Heart left ventricle (tissue), 16 donors: ENCODE measurements around the gene RBM38. TPM values are rescaled to one million over a fixed set of nuclear protein-coding genes. Genes with fewer than 3 reads are reported as not detected.
A peak's percentile ranks its signal among the peaks of the same experiment; 100 is the strongest.

Experiments
- ATAC-seq, 4 donors: fragments of 200-7000 bp; cut with Tn5 transposase; one replicate each; pipeline ENCODE4 v1.9.1; 2020 to 2022; ENCODE audit warnings: moderate library complexity in 4 of 4, mild to moderate bottlenecking in 3 of 4, moderate number of reproducible peaks in 1 of 4
- DNase-seq, 5 donors: peaks; one replicate each; pipeline ENCODE4 v3.0.0-alpha.2; 2020
- H3K27ac ChIP-seq, 12 donors: fragments of 200-600 bp; sonication (generic) in 4 of 12; one replicate each; pipeline versions ENCODE4 v1.5.0 to v1.8.0; 2016 to 2022; ENCODE audit warnings: mild to moderate bottlenecking in 2 of 12
- H3K27me3 ChIP-seq, 9 donors: fragments of 200-600 bp; sonication (generic) in 2 of 9; one replicate each; pipeline versions ENCODE4 v1.5.1 to v1.8.0; 2016 to 2022; ENCODE audit warnings: mild to moderate bottlenecking in 3 of 9
- H3K36me3 ChIP-seq, 9 donors: fragments of 200-600 bp; sonication (generic) in 2 of 9; one replicate each; pipeline versions ENCODE4 v1.5.0 to v1.8.0; 2018 to 2022; ENCODE audit warnings: mild to moderate bottlenecking in 2 of 9
- H3K4me1 ChIP-seq, 12 donors: fragments of 200-600 bp; sonication (generic) in 4 of 12; one replicate each; pipeline versions ENCODE4 v1.5.0 to v1.8.0; 2016 to 2022; ENCODE audit warnings: mild to moderate bottlenecking in 3 of 12
- H3K4me3 ChIP-seq, 12 donors: fragments of 200-600 bp; sonication (generic) in 4 of 12; one replicate each; pipeline versions ENCODE4 v1.5.0 to v1.8.0; 2017 to 2022; ENCODE audit warnings: mild to moderate bottlenecking in 9 of 12, moderate library complexity in 4 of 12
- H3K9me3 ChIP-seq, 12 donors: fragments of 200-600 bp; sonication (generic) in 4 of 12; one replicate each; pipeline versions ENCODE4 v1.5.0 to v1.8.0; 2016 to 2022; ENCODE audit warnings: mild to moderate bottlenecking in 1 of 12
- CTCF ChIP-seq, 12 donors: fragments of 200-600 bp; sonication (generic) in 4 of 12; IDR thresholded peaks; one replicate each; pipeline versions ENCODE4 v1.5.0 to v1.8.0; 2018 to 2022; ENCODE audit warnings: antibody characterized with exemption in 12 of 12, mild to moderate bottlenecking in 5 of 12
- POLR2A ChIP-seq, 2 donors: fragments of 450-650 bp; IDR thresholded peaks; one replicate each; pipeline ENCODE4 v1.6.1; 2017; ENCODE audit warnings: antibody characterized with exemption in 2 of 2, mild to moderate bottlenecking in 2 of 2, moderate library complexity in 2 of 2
- WGBS, 4 donors: extraction: QIAGEN DNeasy Blood & Tissue Kit in 2 of 4; methylation state at CpG; one replicate each; pipeline versions ENCODE4 v1.1.5 to v1.1.7; 2013 to 2018; 5-methylcytosine and 5-hydroxymethylcytosine counted together
- intact Hi-C, 10 donors: fragments of 100-400 bp; cut with DNase I; formaldehyde crosslinking; loops; one replicate each; pipeline versions ENCODE4 v1.11.1 to v1.14.2; 2022
- polyA plus RNA-seq, 2 donors: library from polyadenylated mRNA; stranded (reverse); fragments of 200-250 nt; gene quantifications; one replicate each; pipeline ENCODE4 v1.2.3, GENCODE V29; 2013
- total RNA-seq, 9 donors: library from RNA; depleted of rRNA in 2 of 9; stranded (reverse); fragments of >200 nt in 2 of 9; fragmentation: NEBNext Ultra II Directional in 3 of 9; extraction: Animal tissue kit (Norgen Biotek cat#: 25700) in 3 of 9; gene quantifications; one replicate each; pipeline versions ENCODE4 v1.1.0 to v1.2.4, GENCODE V29; 2016 to 2023
- donor health status: ischemic (EF 13 %, LVEDD 7.1; RV severe dilation, severe dysfunction).
- donor health status: healthy with polysubstance abuse.
- donor health status: DM: no; HTN: yes; CAD: no.
- donor health status: DM: no; HTN: no; CAD: no.
- donor health status: ischemic (EF 25% LVEDD 6.9; RV normal size, moderate dysfunction).
- donor health status: ischemic (EF 25% LVEDD 5.7; RV mildly dilated, moderate dysfunction).
- donor health status: healthy.
- donor health status: DM: yes; HTN: yes; CAD: no.
- donor health status: ischemic (EF 35%, LVEDD 5.7; RV mildly dilated, moderate dysfunction).
- donor health status: nonischemic (EF 11% LVEDD 7.7; RV severe dilation, severe dysfunction).
- donor health status: DM: yes; HTN: yes; CAD: no.
- donor health status: PGD.
- donor health status: ischemic (EF 29% LVEDD 5.4; RV normal size, mild dysfunction).
- donor health status: nonischemic (EF 23%, LVEDD 6.1; RV moderate dilation, normal function).

RBM38 gene
- total and polyA plus RNA-seq, 11 donors: 45.6 to 112 (median 68.5) TPM

GRCh38 chr20:57397693-57398108, 6.5 kb downstream of the RBM38 start:
- WGBS, 4 donors: 42 to 56% (median 46%) methylated on average over 13 of the region's 13 CpGs

GRCh38 chr20:57398231-57398821, 7.1 kb downstream of the RBM38 start:
- WGBS, 4 donors: 30 to 58% (median 37%) methylated on average over 12 to 27 of the region's 27 CpGs

More at GRCh38 chr20:57397693-57398108, 6.5 kb downstream of the RBM38 start:
- H3K36me3 ChIP-seq: peaks cover 0 to 75% (median 25%) of the 10 kb centered on the region in 9 donors
- peak overlapping the region in 2 of 12 donors; percentile 25 to 30 for H3K4me3 ChIP-seq
- H3K9me3 ChIP-seq: no peaks in the 10 kb centered on the region
- DNase-seq (peak in 3 of 5 donors; percentile 26 to 70 (median 34)), ATAC-seq (no peak)
- TF ChIP-seq POLR2A (IDR thresholded peaks at IDR 0.05): no peak
- TF ChIP-seq CTCF (IDR thresholded peaks at IDR 0.05): no peak
- intact Hi-C loops: loop anchor here in 6 of 10 donors (5.0 to 10.0 kb wide), 4 partner anchors 35 to 317 kb away; partner anchors contain the start of gene PMEPA1 (in 1 of the 6)
- H3K27ac ChIP-seq: peak overlapping the region in 8 of 12 donors; percentile 46 to 97 (median 57)
- H3K27me3 ChIP-seq: no peaks in the 10 kb centered on the region
- peaks cover 26 to 98% (median 80%) of the 10 kb centered on the region in 12 donors for H3K4me1 ChIP-seq

GRCh38 chr20:57398901-57399535, 7.8 kb downstream of the RBM38 start:
- ATAC-seq (no peak), DNase-seq (peak in 2 of 5 donors; percentile 20 to 23)
- H3K27me3 ChIP-seq: no peaks in the 10 kb centered on the region
- WGBS, 4 donors: 34 to 54% (median 47%) methylated on average over 12 to 13 of the region's 13 CpGs
- H3K4me1 ChIP-seq: peaks cover 26 to 94% (median 67%) of the 10 kb centered on the region in 12 donors
- TF ChIP-seq CTCF (IDR thresholded peaks at IDR 0.05) (no peak), POLR2A (IDR thresholded peaks at IDR 0.05) (no peak)
- peaks cover 0 to 77% (median 31%) of the 10 kb centered on the region in 9 donors for H3K36me3 ChIP-seq
- peak overlapping the region in 3 of 12 donors; percentile 13 to 30 (median 25) for H3K4me3 ChIP-seq
- H3K9me3 ChIP-seq: no peaks in the 10 kb centered on the region
- intact Hi-C loops: loop anchor here in 6 of 10 donors (5.0 to 10.0 kb wide), 4 partner anchors 33 to 316 kb away; partner anchors contain the start of gene PMEPA1 (in 1 of the 6)
- peak overlapping the region in 11 of 12 donors; percentile 35 to 97 (median 53) for H3K27ac ChIP-seq

More at GRCh38 chr20:57398231-57398821, 7.1 kb downstream of the RBM38 start:
- Histone ChIP-seq H3K27ac (peak overlapping the region in 10 of 12 donors; percentile 35 to 97 (median 54)), H3K27me3 (no peaks in the 10 kb centered on the region), H3K36me3 (peaks cover 0 to 77% (median 29%) of the 10 kb centered on the region in 9 donors), H3K9me3 (no peaks in the 10 kb centered on the region), H3K4me1 (peaks cover 26 to 98% (median 74%) of the 10 kb centered on the region in 12 donors), H3K4me3 (peak overlapping the region in 4 of 12 donors; percentile 1 to 30 (median 19))
- DNase-seq (peak; percentile 52 to 80 (median 64)), ATAC-seq (peak in 3 of 4 donors; percentile 1 to 37 (median 2))
- TF ChIP-seq POLR2A (IDR thresholded peaks at IDR 0.05) (no peak), CTCF (IDR thresholded peaks at IDR 0.05) (no peak)
- intact Hi-C loops: loop anchor here in 6 of 10 donors (5.0 to 10.0 kb wide), 4 partner anchors 34 to 316 kb away; partner anchors contain the start of gene PMEPA1 (in 1 of the 6)
